Gastrocnemius medialis (tissue), 4 donors: ENCODE results near the gene LRRC3B.

Source experiments
- POLR2A ChIP-seq, 2 donors: fragments of 450-650 bp; IDR thresholded peaks; one replicate each; pipeline ENCODE4 v1.6.1; 2017; ENCODE audit warnings: antibody characterized with exemption in 2 of 2, mild to moderate bottlenecking in 2 of 2, moderate library complexity in 2 of 2
- TF ChIP-seq, protein P1 (sequence below), 5 experiments: fragments of 450-650 bp in 3 of 5; fragments of 200-600 bp in 2 of 5; sonication (generic) in 2 of 5; IDR thresholded peaks in 4 of 5; conservative IDR thresholded peaks in 1 of 5; 1 replicate in 4 of 5; 2 replicates in 1 of 5; pipeline ENCODE4 v1.5.1; 2016 to 2019; ENCODE audit warnings: antibody characterized with exemption in 5 of 5, mild to moderate bottlenecking in 3 of 5, moderate library complexity in 3 of 5

- TF ChIP-seq, protein P1, sequence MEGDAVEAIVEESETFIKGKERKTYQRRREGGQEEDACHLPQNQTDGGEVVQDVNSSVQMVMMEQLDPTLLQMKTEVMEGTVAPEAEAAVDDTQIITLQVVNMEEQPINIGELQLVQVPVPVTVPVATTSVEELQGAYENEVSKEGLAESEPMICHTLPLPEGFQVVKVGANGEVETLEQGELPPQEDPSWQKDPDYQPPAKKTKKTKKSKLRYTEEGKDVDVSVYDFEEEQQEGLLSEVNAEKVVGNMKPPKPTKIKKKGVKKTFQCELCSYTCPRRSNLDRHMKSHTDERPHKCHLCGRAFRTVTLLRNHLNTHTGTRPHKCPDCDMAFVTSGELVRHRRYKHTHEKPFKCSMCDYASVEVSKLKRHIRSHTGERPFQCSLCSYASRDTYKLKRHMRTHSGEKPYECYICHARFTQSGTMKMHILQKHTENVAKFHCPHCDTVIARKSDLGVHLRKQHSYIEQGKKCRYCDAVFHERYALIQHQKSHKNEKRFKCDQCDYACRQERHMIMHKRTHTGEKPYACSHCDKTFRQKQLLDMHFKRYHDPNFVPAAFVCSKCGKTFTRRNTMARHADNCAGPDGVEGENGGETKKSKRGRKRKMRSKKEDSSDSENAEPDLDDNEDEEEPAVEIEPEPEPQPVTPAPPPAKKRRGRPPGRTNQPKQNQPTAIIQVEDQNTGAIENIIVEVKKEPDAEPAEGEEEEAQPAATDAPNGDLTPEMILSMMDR (IDR thresholded peaks at IDR 0.05 in 4 of 5, conservative IDR thresholded peaks at IDR 0.05 in 1 of 5): no peak
- TF ChIP-seq POLR2A (IDR thresholded peaks at IDR 0.05): no peak
These were observed 1.4 kb upstream of the LRRC3B start for GRCh38 chr3:26621176-26621575.
